HEK293 (cell line): ENCODE measurements around the gene ATP5F1D.

Source experiments
- EGR2 ChIP-seq: fragments of 450-650 bp; formaldehyde crosslinking; IDR thresholded peaks from 2 replicates; pipeline ENCODE4 v1.5.1; 2016; ENCODE audit warnings: low read depth, missing biosample characterization, missing genetic modification characterization
- GLI2 ChIP-seq: fragments of 450-650 bp; formaldehyde crosslinking; IDR thresholded peaks from 2 replicates; pipeline ENCODE4; 2017; ENCODE audit warnings: missing biosample characterization, missing genetic modification characterization, low read depth, borderline replicate concordance
- HOXD13 ChIP-seq: sonication (generic); formaldehyde crosslinking; IDR thresholded peaks from 2 replicates; pipeline ENCODE4 v1.8.0; 2022; ENCODE audit warnings: missing genetic modification reagents, borderline replicate concordance
- KLF10 ChIP-seq: fragments of 450-650 bp; IDR thresholded peaks from 2 replicates; pipeline ENCODE4 v1.5.1; 2018; ENCODE audit warnings: missing biosample characterization, mild to moderate bottlenecking, missing genetic modification characterization
- KLF17 ChIP-seq: fragments of 450-650 bp; formaldehyde crosslinking; IDR thresholded peaks from 2 replicates; pipeline ENCODE4 v1.5.1; 2016; ENCODE audit warnings: missing biosample characterization, missing genetic modification characterization
- KLF7 ChIP-seq: fragments of 450-650 bp; formaldehyde crosslinking; IDR thresholded peaks from 2 replicates; pipeline ENCODE4 v1.5.1; 2016; ENCODE audit warnings: missing biosample characterization, missing genetic modification characterization, borderline replicate concordance
- KLF9 ChIP-seq: fragments of 450-650 bp; formaldehyde crosslinking; IDR thresholded peaks from 2 replicates; pipeline ENCODE4 v1.5.1; 2016; ENCODE audit warnings: missing biosample characterization, missing genetic modification characterization, low read depth
- PRDM4 ChIP-seq: fragments of 450-650 bp; formaldehyde crosslinking; IDR thresholded peaks from 2 replicates; pipeline ENCODE4 v1.5.1; 2017; ENCODE audit warnings: missing biosample characterization, missing genetic modification characterization
- RBAK ChIP-seq: fragments of 450-650 bp; formaldehyde crosslinking; IDR thresholded peaks from 2 replicates; pipeline ENCODE4 v1.5.1; 2016; ENCODE audit warnings: missing biosample characterization, missing genetic modification characterization
- SCRT2 ChIP-seq: fragments of 450-650 bp; formaldehyde crosslinking; IDR thresholded peaks from 2 replicates; pipeline ENCODE4 v1.5.1; 2016; ENCODE audit warnings: missing biosample characterization, missing genetic modification characterization
- TCF7L2 ChIP-seq: IDR thresholded peaks from 2 replicates; pipeline ENCODE4 v1.6.1; 2011; ENCODE audit warnings: low read depth, mild to moderate bottlenecking, inconsistent platforms, low read length, moderate library complexity, borderline replicate concordance
- YY1 ChIP-seq: fragments of 450-650 bp; formaldehyde crosslinking; IDR thresholded peaks from 2 replicates; pipeline ENCODE4 v1.5.1; 2018; ENCODE audit warnings: missing biosample characterization, missing genetic modification characterization
- YY2 ChIP-seq: fragments of 450-650 bp; formaldehyde crosslinking; IDR thresholded peaks from 2 replicates; pipeline ENCODE4 v1.5.1; 2016; ENCODE audit warnings: missing biosample characterization, missing genetic modification characterization
- ZBTB17 ChIP-seq: fragments of 450-650 bp; formaldehyde crosslinking; IDR thresholded peaks from 2 replicates; pipeline ENCODE4 v1.5.1; 2016; ENCODE audit warnings: missing biosample characterization, missing genetic modification characterization
- ZNF341 ChIP-seq: fragments of 450-650 bp; formaldehyde crosslinking; IDR thresholded peaks from 2 replicates; pipeline ENCODE4; 2016; ENCODE audit warnings: low read depth, missing biosample characterization, missing genetic modification characterization
- ZNF391 ChIP-seq: fragments of 450-650 bp; formaldehyde crosslinking; IDR thresholded peaks from 2 replicates; pipeline ENCODE4 v1.5.1; 2016; ENCODE audit warnings: low read depth, missing biosample characterization, missing genetic modification characterization, borderline replicate concordance
- ZNF629 ChIP-seq: fragments of 450-650 bp; formaldehyde crosslinking; IDR thresholded peaks from 2 replicates; pipeline ENCODE4 v1.5.1; 2017; ENCODE audit warnings: missing biosample characterization, missing genetic modification characterization
- ZNF792 ChIP-seq: fragments of 450-650 bp; formaldehyde crosslinking; IDR thresholded peaks from 2 replicates; pipeline ENCODE4 v1.5.1; 2016; ENCODE audit warnings: missing biosample characterization, missing genetic modification characterization
- TF ChIP-seq, protein P1 (sequence below): fragments of 450-650 bp; formaldehyde crosslinking; IDR thresholded peaks from 2 replicates; pipeline ENCODE4 v1.5.1; 2016; ENCODE audit warnings: missing biosample characterization, missing genetic modification characterization
- TF ChIP-seq, protein P2 (sequence below): IDR thresholded peaks from 2 replicates; pipeline ENCODE4 v1.6.1; 2011; ENCODE audit warnings: mild to moderate bottlenecking, low read depth, low read length, borderline replicate concordance
- TF ChIP-seq, protein P3 (sequence below): fragments of 450-650 bp; formaldehyde crosslinking; IDR thresholded peaks from 2 replicates; pipeline ENCODE4 v1.5.1; 2016; ENCODE audit warnings: missing biosample characterization, missing genetic modification characterization
- TF ChIP-seq, protein P4 (sequence below): fragments of 450-650 bp; formaldehyde crosslinking; IDR thresholded peaks from 2 replicates; pipeline ENCODE4 v1.5.1; 2016; ENCODE audit warnings: missing biosample characterization, missing genetic modification characterization
- TF ChIP-seq, protein P5 (sequence below): fragments of 450-650 bp; formaldehyde crosslinking; IDR thresholded peaks from 2 replicates; pipeline ENCODE4 v1.5.1; 2016; ENCODE audit warnings: missing biosample characterization, missing genetic modification characterization, borderline replicate concordance
- TF ChIP-seq, protein P6 (sequence below): fragments of 450-650 bp; formaldehyde crosslinking; IDR thresholded peaks from 2 replicates; pipeline ENCODE4 v1.5.1; 2016; ENCODE audit warnings: missing biosample characterization, missing genetic modification characterization

Gene ATP5F1D

GRCh38 chr19:1269478-1270212 is 28.1 kb downstream of the ATP5F1D start (continued):
- TF ChIP-seq RBAK, result no peak
- TF ChIP-seq, protein P1, sequence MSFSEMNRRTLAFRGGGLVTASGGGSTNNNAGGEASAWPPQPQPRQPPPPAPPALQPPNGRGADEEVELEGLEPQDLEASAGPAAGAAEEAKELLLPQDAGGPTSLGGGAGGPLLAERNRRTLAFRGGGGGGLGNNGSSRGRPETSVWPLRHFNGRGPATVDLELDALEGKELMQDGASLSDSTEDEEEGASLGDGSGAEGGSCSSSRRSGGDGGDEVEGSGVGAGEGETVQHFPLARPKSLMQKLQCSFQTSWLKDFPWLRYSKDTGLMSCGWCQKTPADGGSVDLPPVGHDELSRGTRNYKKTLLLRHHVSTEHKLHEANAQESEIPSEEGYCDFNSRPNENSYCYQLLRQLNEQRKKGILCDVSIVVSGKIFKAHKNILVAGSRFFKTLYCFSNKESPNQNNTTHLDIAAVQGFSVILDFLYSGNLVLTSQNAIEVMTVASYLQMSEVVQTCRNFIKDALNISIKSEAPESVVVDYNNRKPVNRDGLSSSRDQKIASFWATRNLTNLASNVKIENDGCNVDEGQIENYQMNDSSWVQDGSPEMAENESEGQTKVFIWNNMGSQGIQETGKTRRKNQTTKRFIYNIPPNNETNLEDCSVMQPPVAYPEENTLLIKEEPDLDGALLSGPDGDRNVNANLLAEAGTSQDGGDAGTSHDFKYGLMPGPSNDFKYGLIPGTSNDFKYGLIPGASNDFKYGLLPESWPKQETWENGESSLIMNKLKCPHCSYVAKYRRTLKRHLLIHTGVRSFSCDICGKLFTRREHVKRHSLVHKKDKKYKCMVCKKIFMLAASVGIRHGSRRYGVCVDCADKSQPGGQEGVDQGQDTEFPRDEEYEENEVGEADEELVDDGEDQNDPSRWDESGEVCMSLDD (tag by site-specific recombination), result peak; percentile 61; the same call in 1 of the 2 replicates
- TF ChIP-seq, protein P2, sequence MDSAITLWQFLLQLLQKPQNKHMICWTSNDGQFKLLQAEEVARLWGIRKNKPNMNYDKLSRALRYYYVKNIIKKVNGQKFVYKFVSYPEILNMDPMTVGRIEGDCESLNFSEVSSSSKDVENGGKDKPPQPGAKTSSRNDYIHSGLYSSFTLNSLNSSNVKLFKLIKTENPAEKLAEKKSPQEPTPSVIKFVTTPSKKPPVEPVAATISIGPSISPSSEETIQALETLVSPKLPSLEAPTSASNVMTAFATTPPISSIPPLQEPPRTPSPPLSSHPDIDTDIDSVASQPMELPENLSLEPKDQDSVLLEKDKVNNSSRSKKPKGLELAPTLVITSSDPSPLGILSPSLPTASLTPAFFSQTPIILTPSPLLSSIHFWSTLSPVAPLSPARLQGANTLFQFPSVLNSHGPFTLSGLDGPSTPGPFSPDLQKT, result no peak
- TF ChIP-seq ZNF341 (tag by site-specific recombination), result peak; percentile 59
- TF ChIP-seq TCF7L2, result no peak
- peak; percentile 41; the same call in 1 of the 2 replicates for TF ChIP-seq KLF7 (tag by site-specific recombination)
- no peak for TF ChIP-seq ZNF391 (tag by site-specific recombination)
- TF ChIP-seq ZNF792, result no peak
- TF ChIP-seq YY2, result peak; percentile 78
- TF ChIP-seq EGR2 (tag by site-specific recombination), result 0 out of 2 replicates have a peak, but pooled peaks have one; percentile 24
- TF ChIP-seq ZBTB17 (tag by site-specific recombination), result peak; percentile 20; the same call in 1 of the 2 replicates
- TF ChIP-seq, protein P3, sequence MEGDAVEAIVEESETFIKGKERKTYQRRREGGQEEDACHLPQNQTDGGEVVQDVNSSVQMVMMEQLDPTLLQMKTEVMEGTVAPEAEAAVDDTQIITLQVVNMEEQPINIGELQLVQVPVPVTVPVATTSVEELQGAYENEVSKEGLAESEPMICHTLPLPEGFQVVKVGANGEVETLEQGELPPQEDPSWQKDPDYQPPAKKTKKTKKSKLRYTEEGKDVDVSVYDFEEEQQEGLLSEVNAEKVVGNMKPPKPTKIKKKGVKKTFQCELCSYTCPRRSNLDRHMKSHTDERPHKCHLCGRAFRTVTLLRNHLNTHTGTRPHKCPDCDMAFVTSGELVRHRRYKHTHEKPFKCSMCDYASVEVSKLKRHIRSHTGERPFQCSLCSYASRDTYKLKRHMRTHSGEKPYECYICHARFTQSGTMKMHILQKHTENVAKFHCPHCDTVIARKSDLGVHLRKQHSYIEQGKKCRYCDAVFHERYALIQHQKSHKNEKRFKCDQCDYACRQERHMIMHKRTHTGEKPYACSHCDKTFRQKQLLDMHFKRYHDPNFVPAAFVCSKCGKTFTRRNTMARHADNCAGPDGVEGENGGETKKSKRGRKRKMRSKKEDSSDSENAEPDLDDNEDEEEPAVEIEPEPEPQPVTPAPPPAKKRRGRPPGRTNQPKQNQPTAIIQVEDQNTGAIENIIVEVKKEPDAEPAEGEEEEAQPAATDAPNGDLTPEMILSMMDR (tag by site-specific recombination), result peak; percentile 84
- no peak for TF ChIP-seq GLI2 (tag by site-specific recombination)
- TF ChIP-seq, protein P4, sequence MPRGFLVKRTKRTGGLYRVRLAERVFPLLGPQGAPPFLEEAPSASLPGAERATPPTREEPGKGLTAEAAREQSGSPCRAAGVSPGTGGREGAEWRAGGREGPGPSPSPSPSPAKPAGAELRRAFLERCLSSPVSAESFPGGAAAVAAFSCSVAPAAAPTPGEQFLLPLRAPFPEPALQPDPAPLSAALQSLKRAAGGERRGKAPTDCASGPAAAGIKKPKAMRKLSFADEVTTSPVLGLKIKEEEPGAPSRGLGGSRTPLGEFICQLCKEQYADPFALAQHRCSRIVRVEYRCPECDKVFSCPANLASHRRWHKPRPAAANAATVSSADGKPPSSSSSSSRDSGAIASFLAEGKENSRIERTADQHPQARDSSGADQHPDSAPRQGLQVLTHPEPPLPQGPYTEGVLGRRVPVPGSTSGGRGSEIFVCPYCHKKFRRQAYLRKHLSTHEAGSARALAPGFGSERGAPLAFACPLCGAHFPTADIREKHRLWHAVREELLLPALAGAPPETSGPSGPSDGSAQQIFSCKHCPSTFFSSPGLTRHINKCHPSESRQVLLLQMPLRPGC (tag by site-specific recombination), result no peak
- TF ChIP-seq, protein P5, sequence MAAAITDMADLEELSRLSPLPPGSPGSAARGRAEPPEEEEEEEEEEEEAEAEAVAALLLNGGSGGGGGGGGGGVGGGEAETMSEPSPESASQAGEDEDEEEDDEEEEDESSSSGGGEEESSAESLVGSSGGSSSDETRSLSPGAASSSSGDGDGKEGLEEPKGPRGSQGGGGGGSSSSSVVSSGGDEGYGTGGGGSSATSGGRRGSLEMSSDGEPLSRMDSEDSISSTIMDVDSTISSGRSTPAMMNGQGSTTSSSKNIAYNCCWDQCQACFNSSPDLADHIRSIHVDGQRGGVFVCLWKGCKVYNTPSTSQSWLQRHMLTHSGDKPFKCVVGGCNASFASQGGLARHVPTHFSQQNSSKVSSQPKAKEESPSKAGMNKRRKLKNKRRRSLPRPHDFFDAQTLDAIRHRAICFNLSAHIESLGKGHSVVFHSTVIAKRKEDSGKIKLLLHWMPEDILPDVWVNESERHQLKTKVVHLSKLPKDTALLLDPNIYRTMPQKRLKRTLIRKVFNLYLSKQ (tag by site-specific recombination), result no peak
- no peak for TF ChIP-seq SCRT2 (tag by site-specific recombination)
- TF ChIP-seq KLF17 (tag by site-specific recombination), result no peak; the same call in 1 of the 2 replicates
- TF ChIP-seq, protein P6, sequence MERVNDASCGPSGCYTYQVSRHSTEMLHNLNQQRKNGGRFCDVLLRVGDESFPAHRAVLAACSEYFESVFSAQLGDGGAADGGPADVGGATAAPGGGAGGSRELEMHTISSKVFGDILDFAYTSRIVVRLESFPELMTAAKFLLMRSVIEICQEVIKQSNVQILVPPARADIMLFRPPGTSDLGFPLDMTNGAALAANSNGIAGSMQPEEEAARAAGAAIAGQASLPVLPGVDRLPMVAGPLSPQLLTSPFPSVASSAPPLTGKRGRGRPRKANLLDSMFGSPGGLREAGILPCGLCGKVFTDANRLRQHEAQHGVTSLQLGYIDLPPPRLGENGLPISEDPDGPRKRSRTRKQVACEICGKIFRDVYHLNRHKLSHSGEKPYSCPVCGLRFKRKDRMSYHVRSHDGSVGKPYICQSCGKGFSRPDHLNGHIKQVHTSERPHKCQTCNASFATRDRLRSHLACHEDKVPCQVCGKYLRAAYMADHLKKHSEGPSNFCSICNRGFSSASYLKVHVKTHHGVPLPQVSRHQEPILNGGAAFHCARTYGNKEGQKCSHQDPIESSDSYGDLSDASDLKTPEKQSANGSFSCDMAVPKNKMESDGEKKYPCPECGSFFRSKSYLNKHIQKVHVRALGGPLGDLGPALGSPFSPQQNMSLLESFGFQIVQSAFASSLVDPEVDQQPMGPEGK (tag by site-specific recombination), result peak; percentile 63
- peak; percentile 59 for TF ChIP-seq ZNF629
- peak; percentile 88 for TF ChIP-seq KLF9
- TF ChIP-seq HOXD13 (CRISPR knock-in tag), result no peak
- TF ChIP-seq PRDM4, result 0 out of 2 replicates have a peak, but pooled peaks have one; percentile 9
- TF ChIP-seq YY1, result peak; percentile 86
- no peak; the same call in 1 of the 2 replicates for TF ChIP-seq KLF10 (tag by site-specific recombination)
